Inflammatory macrophage treated with lipopolysaccharide for 1 hour (primary cell): Measurements from ENCODE around the gene BCOR.

Source experiments
- DNase-seq, 2 donors: peaks; one replicate each; pipeline ENCODE4 v3.0.0-alpha.2; 2020 to 2022

The BCOR gene

DNA sequence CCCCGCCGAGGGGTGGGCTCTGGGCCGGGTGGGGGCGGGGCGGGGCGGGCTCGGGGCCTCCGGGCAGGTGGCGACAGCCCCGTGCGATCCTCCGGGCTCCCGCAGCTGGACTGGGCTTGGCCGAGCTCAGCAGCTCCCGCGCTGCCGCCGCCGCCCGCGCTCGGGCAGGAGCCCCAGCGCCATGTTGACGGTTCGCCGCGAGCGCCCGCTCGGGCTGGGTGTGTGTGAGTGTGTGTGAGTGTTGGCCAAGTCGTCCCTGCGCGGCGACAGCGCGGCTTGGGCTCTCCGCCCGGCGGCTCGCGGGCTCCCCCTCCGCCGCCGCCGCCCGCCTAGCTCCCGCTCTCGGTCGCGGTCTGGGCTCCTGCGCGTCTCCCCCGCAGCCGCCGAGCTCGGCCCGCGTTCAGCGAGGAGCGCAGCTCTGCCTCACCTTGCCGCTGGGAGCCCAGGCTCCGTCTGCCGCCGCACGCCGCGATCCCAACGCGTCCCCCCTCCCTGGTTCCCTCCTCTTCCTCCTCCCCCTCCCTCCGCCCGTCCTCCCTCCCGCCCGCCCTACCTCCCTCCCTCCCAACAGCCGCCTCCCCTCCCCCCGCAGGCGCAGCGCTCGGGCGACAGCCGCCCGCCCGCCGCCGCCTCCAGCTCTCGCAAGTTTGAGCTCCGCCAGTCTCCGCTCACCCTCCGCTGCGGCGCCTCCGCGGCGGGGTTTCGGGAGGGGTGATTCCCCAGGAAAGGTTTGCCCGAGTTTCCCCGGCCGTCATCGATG is at the start of gene BCOR:
TSS of gene BCOR (minus strand) at position 455 of the 760 bp plus-strand sequence. CDS start 20,029 bp downstream, outside the sequence.
- no peak for DNase-seq

- no peak for DNase-seq
These were observed 49.6 kb upstream of the BCOR start for GRCh38 chrX:40147126-40147952.

GRCh38 chrX:40146262-40147125 is 48.7 kb upstream of the BCOR start:
- peak in 1 of 2 donors; percentile 31 for DNase-seq

GRCh38 chrX:40145923-40146261 is 48.1 kb upstream of the BCOR start:
- no peak for DNase-seq

DNA sequence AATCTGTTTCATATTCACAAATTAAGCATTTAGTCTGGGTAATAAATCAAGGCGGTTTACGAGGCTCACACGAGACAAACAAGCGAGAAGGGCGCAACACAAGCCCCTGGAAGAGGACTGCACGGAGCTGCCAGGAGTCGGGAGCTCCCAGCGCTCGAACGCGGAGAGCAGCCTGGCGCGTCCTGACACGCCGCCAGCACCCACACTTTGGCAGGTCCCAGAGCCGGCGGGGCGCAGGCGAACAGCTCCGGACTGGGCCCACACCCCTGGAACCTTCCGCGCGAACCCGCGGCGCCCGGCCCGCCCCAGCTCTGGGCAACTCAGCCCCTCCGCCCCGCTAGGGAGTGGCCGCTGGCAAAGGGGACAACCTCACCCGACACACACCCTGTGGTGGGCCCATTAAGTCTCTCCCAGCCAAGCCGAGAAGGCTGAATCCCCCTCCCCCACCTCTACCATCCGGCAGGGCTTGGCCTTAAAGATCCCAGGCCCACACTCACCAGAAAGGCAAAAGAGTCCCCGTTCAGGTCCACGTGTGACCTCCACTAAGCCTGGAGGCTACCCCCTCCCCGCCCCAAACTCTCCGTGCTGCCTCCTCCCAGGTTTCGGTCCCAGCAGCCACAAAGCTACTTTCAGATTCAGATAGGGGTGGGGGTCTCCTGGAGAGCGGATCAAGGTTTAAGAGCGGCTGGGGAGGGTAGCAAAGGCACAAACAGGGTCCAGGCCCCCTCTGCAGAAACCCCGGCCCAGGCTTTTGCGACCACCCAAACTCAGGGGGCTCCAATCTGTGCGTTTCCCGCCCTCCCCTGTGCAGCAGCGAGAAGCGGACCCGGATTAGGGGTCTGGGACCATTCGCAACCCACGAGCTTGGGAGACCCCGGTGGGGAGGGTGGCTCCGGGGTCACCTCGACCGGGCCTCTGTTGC is 47.5 kb upstream of the BCOR start:
- DNase-seq: no peak

- no peak for DNase-seq
These were observed 46.8 kb upstream of the BCOR start for GRCh38 chrX:40144576-40144975.

GRCh38 chrX:40143987-40144386 is 46.2 kb upstream of the BCOR start:
- DNase-seq: no peak

GRCh38 chrX:40143001-40143400 is 45.2 kb upstream of the BCOR start:
- no peak for DNase-seq

GRCh38 chrX:40142417-40142816 is 44.7 kb upstream of the BCOR start:
- DNase-seq: no peak

DNA sequence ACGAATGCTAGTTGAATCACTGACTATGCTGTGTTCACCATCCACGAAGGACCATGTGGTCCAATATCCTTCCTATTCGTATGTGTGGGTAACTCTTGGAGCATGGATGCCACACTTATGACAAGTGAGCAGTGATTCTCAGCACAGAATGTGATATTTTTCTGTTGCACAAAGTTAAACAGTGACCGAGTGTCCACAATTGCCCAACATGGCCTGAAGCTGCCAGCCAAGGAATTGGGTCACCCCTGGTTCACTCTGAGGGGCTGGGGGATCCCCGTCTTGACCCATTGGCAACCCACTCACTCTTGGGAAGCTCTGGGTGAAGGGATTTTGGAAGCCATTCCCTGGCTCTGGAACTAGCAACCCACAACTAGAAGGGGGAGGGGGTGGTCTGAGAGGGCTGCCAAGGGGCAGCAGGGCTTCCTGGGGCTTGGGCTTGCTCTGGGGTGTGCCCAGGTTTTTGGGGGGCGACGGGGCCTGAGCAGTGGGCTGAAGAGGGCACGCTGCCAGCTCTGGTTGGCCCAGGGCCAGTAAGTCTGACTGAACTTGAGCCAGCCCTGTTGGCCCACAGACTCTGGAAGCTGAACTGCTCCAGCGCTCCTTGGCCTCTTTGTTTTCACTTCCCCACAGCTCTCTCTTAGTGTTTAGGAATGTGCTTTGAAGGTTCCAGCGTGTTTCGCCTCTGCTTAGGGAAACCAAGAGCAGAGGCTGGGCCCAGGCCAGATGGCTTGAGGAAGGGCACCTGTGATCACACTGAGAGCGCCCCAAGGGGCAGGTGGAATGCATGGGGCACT is 43.1 kb upstream of the BCOR start:
- DNase-seq: peak; percentile 49 to 73

GRCh38 chrX:40132751-40133150 is 35.0 kb upstream of the BCOR start:
- no peak for DNase-seq

DNA sequence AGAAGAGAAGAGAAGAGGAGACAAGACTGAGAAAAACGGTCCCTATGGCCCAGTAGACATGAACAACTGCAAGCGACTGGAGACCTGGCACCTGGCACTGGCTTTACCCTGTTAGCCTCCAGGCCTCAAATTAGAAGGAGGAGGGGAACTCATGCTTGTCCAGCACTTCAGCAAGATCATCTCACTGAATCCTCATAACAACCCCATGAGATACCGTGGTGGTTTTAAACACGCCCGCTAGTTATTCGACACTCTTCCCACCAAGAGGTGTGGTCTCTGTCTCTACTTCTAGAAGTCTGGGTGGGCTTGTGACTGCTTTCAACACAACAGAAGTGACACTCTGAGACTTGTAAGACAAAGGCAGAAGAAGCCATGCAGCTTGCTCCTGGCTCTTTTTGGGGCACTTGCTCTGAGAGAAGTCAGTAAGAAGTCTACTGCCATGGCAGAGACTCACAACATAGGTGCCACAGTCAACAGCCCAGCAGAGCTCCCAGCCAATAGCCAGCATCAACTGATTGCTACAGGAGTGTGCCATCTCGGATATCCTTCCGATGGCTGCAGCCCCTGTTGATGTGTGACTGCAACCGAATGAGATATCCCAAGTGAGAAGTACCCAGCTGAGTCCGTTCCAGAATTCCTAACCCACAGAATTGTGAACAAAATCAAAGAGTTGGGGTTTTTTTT is 34.0 kb upstream of the BCOR start:
- DNase-seq: no peak

DNA sequence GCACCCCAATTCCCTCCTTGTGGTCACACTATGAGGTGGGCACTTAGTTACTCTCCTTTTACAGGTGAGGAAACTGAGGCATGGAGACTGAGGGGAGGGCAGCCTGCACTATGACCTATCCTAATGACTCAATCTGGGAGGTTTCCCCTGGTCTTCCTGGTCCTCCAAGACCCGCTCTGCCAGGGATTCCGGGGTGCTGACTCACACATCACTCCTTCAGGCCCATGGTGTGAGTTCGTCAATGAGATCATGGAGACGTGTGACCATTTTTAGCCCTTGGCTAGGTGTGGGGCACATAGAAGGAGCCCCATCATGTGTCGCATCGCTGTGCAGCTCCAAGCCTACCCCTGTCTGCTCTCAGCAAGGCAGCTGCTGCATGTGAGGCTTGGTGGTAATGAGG is 32.4 kb upstream of the BCOR start:
- DNase-seq: no peak

GRCh38 chrX:40127052-40127451 is 29.3 kb upstream of the BCOR start:
- DNase-seq: peak; percentile 22 to 62

DNA sequence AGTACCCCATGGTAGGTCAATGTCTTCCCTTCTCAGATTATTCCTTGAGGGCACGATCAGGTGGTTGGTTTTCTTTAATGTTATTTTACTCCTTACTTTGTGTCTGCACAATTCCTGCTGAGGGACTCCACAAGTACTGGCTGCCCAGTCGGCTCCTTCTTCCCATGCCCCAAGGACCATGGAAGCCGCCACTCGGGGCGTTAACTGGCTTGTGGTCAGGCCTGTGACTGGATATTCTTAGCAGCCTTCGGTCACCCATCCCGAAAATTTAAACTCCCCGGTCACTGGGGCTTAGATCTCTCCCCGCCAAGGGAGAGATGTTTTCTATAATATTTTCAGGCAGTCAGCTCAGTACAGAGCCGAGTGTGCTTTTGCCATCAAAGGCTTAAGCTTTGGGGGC is 24.7 kb upstream of the BCOR start:
- DNase-seq: no peak

GRCh38 chrX:40121618-40122017 is 23.9 kb upstream of the BCOR start:
- DNase-seq: no peak

GRCh38 chrX:40120838-40121580 is 23.3 kb upstream of the BCOR start:
- DNase-seq: peak; percentile 18 to 32

GRCh38 chrX:40117715-40118285 is 20.0 kb upstream of the BCOR start:
- DNase-seq: no peak

GRCh38 chrX:40116925-40117324 is 19.2 kb upstream of the BCOR start:
- DNase-seq: no peak

GRCh38 chrX:40112996-40113395 is 15.2 kb upstream of the BCOR start:
- no peak for DNase-seq
